K562 (cell line): Measurements from ENCODE around the gene SERTAD3. TPM values are rescaled to one million over a fixed set of nuclear protein-coding genes. Genes with fewer than 3 reads are reported as not detected.
A peak's percentile ranks its signal among the peaks of the same experiment; 100 is the strongest.

Source experiments
- BRD4 ChIP-seq: fragments of 200-600 bp; sonication (generic); IDR thresholded peaks from 2 replicates; pipeline ENCODE4 v1.6.1; 2017; ENCODE audit warnings: inconsistent platforms
- CBX3 ChIP-seq, 2 experiments: IDR thresholded peaks; 1 replicate in 1 of 2; 2 replicates in 1 of 2; pipeline ENCODE4 v1.6.1; 2012; ENCODE audit warnings: inconsistent platforms in 2 of 2, low read length in 2 of 2, borderline replicate concordance in 1 of 2, control low read depth in 1 of 2
- ELK3 ChIP-seq: fragments of 450-650 bp; formaldehyde crosslinking; IDR thresholded peaks from 2 replicates; pipeline ENCODE4 v1.4.0; 2020; ENCODE audit warnings: mild to moderate bottlenecking
- HEY1 ChIP-seq: fragments of 250-450 bp; sonication (Bioruptor Pico); IDR thresholded peaks from 2 replicates; pipeline ENCODE4 v1.5.0; 2020; ENCODE audit warnings: mild to moderate bottlenecking, moderate library complexity, borderline replicate concordance
- HMG20B ChIP-seq: fragments of 250-450 bp; sonication (Bioruptor Pico); IDR thresholded peaks from 2 replicates; pipeline ENCODE4 v1.5.0; 2021; ENCODE audit warnings: mild to moderate bottlenecking
- MAZ ChIP-seq, 2 experiments: fragments of 450-650 bp in 1 of 2; sonication (generic) in 1 of 2; formaldehyde crosslinking; IDR thresholded peaks in 1 of 2; conservative IDR thresholded peaks in 1 of 2; 2 replicates each; pipeline versions ENCODE4 v1.4.0 to v1.5.0; 2020; ENCODE audit warnings: mild to moderate bottlenecking in 1 of 2, missing genetic modification reagents in 1 of 2
- MEF2A ChIP-seq: IDR thresholded peaks from 2 replicates; pipeline ENCODE4 v1.6.1; 2011; ENCODE audit warnings: low read depth, mild to moderate bottlenecking, low read length, moderate library complexity; ENCODE audit not compliant: control insufficient read depth
- NELFE ChIP-seq: IDR thresholded peaks from 2 replicates; pipeline ENCODE4 v1.6.1; 2011; ENCODE audit warnings: mild to moderate bottlenecking; ENCODE audit not compliant: insufficient read depth, insufficient read length
- PYGO2 ChIP-seq: fragments of 450-650 bp; IDR thresholded peaks from 2 replicates; pipeline ENCODE4 v1.6.1; 2016; ENCODE audit warnings: mild to moderate bottlenecking, missing genetic modification characterization, moderate library complexity, missing compliant biosample characterization
- STAT5A ChIP-seq: IDR thresholded peaks from 2 replicates; pipeline ENCODE4 v1.6.1; 2012; ENCODE audit warnings: low read length, inconsistent platforms, borderline replicate concordance
- TBL1XR1 ChIP-seq, 2 experiments: IDR thresholded peaks; 2 replicates each; pipeline ENCODE4 v1.6.1; 2012; ENCODE audit warnings: improper control_type of control experiment in 2 of 2, low read length in 2 of 2, mild to moderate bottlenecking in 1 of 2
- ZNF184 ChIP-seq: sonication (generic); formaldehyde crosslinking; IDR thresholded peaks from 2 replicates; pipeline ENCODE4 v1.5.0; 2020; ENCODE audit warnings: missing genetic modification reagents
- ZNF24 ChIP-seq: fragments of 450-650 bp; IDR thresholded peaks from 2 replicates; pipeline ENCODE4 v1.6.1; 2016
- ZNF263 ChIP-seq: sonication (generic); formaldehyde crosslinking; IDR thresholded peaks from 2 replicates; pipeline ENCODE4 v1.8.0; 2022; ENCODE audit warnings: mild to moderate bottlenecking, missing genetic modification reagents, borderline replicate concordance
- ZZZ3 ChIP-seq: fragments of 450-650 bp; IDR thresholded peaks from 2 replicates; pipeline ENCODE4 v1.6.1; 2016; ENCODE audit warnings: antibody characterized with exemption, mild to moderate bottlenecking, moderate library complexity
- polyA plus RNA-seq, 8 experiments: library from polyadenylated mRNA; depleted of rRNA in 4 of 8; stranded (reverse) in 5 of 8; unstranded in 3 of 8; fragments of >200 nt; fragmentation: Nextera tagmentation in 2 of 8; fragmentation: Illumina TruSeq in 1 of 8; extraction: Ambion mirVana in 2 of 8; extraction: Trizol in 1 of 8; gene quantifications; 2 replicates each; pipeline versions ENCODE4 v1.2.1 to v1.2.3, GENCODE V29; 2011 to 2014; ENCODE audit warnings: inconsistent platforms in 1 of 8, missing spikeins in 1 of 8
- total RNA-seq, 7 experiments: library from RNA; depleted of rRNA in 6 of 7; stranded (reverse); fragments of >200 nt in 6 of 7; fragmentation: Illumina TruSeq in 2 of 7; extraction: Trizol in 2 of 7; gene quantifications; 2 replicates each; pipeline versions ENCODE4 v1.2.1 to v1.2.3, GENCODE V29; 2011 to 2021; ENCODE audit warnings: low replicate concordance in 1 of 7
- TF ChIP-seq, protein P1 (sequence below): sonication (generic); formaldehyde crosslinking; IDR thresholded peaks from 2 replicates; pipeline ENCODE4 v1.4.0; 2020; ENCODE audit warnings: mild to moderate bottlenecking, missing genetic modification reagents
- TF ChIP-seq, protein P2 (sequence below): fragments of 450-650 bp; IDR thresholded peaks from 2 replicates; pipeline ENCODE4 v1.6.1; 2016; ENCODE audit warnings: antibody characterized with exemption
- TF ChIP-seq, protein P3 (sequence below): fragments of 450-650 bp; IDR thresholded peaks from one replicate; pipeline ENCODE4 v1.6.1; 2018; ENCODE audit warnings: mild to moderate bottlenecking, moderate library complexity; ENCODE audit not compliant: partially characterized antibody
- TF ChIP-seq, protein P4 (sequence below): fragments of 450-650 bp; formaldehyde crosslinking; IDR thresholded peaks from 2 replicates; pipeline ENCODE4 v1.4.0; 2020; ENCODE audit warnings: mild to moderate bottlenecking, moderate library complexity

SERTAD3 gene
- total and polyA plus RNA-seq, 9 of the 15 experiments (the other 6 are each of a cell fraction or from before 2014, with no cell fraction given), result 5.4 to 28.9 (median 17.5) TPM

DNA sequence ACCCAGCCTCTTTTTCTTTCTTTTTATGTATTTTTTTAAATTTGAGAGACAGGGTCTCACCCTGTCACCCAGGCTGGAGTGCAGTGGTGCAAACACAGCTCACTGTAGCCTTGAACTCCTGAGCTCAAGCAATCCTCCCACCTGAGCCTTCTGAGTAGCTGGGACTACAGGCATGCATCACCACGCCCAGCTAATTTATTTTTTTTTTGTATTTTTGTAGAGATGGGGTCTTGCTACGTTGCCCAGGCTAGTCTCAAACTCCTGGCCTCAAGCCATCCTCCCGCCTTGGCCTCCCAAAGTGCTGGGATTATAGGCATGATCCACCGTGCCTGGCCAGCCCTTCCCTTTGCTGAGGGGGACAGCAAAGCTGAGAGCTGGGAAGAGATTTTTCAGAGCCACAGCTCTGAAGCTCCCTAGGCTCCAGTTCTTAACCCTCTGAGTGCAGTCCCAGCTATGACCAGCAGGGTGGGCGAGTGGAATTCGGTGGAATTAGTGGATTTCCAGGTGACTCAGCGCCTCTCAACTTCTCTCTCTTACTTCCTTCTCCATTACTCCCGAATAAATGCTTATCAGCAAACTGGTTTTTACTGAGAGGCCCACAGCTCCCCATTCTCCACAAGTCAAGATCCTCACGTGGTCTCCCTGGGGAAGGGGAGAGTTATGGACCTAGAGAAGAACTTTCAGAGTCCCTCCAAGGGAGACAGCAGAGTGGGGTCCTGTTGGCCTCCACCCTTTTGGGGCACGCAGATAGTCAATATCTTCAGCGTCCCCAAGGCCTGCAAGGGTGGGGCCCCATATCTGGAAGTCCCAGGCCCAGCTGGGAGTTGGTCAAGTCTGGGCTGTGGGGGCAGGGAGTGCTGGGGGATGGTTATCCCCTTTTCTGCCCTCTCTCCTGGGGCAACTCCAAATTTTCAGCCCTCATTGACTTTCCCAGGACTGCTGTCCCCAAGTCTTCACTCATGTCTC is 20.2 kb upstream of the SERTAD3 start (continued):
- TF ChIP-seq ELK3 (CRISPR knock-in tag) (no peak; the same call in 1 of the 2 replicates), MEF2A (no peak; the same call in 1 of the 2 replicates), CBX3 (IDR thresholded peaks at IDR 0.05; ENCODE audit: borderline replicate concordance in 1 of 2, low read length in 2 of 2) (no peak), ZZZ3 (no peak), ZNF184 (CRISPR knock-in tag) (no peak), NELFE (no peak), HMG20B (CRISPR knock-in tag) (no peak), ZNF24 (peak; percentile 73; the same call in 1 of the 2 replicates), TBL1XR1 (IDR thresholded peaks at IDR 0.05; ENCODE audit: low read length in 2 of 2) (peak; percentile 86 to 91), MAZ (CRISPR knock-in tag; conservative IDR thresholded peaks at IDR 0.05 in 1 of 2, IDR thresholded peaks at IDR 0.05 in 1 of 2) (peak; percentile 76 to 85; a peak in 3 of 4 replicates), HEY1 (CRISPR knock-in tag) (peak; percentile 76; the same call in 1 of the 2 replicates), BRD4 (no peak), STAT5A (peak; percentile 85), PYGO2 (tag) (no peak), ZNF263 (CRISPR knock-in tag) (peak; percentile 58; the same call in 1 of the 2 replicates)
- TF ChIP-seq, protein P1, sequence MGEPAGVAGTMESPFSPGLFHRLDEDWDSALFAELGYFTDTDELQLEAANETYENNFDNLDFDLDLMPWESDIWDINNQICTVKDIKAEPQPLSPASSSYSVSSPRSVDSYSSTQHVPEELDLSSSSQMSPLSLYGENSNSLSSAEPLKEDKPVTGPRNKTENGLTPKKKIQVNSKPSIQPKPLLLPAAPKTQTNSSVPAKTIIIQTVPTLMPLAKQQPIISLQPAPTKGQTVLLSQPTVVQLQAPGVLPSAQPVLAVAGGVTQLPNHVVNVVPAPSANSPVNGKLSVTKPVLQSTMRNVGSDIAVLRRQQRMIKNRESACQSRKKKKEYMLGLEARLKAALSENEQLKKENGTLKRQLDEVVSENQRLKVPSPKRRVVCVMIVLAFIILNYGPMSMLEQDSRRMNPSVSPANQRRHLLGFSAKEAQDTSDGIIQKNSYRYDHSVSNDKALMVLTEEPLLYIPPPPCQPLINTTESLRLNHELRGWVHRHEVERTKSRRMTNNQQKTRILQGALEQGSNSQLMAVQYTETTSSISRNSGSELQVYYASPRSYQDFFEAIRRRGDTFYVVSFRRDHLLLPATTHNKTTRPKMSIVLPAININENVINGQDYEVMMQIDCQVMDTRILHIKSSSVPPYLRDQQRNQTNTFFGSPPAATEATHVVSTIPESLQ (CRISPR knock-in tag), result no peak
- TF ChIP-seq, protein P2, sequence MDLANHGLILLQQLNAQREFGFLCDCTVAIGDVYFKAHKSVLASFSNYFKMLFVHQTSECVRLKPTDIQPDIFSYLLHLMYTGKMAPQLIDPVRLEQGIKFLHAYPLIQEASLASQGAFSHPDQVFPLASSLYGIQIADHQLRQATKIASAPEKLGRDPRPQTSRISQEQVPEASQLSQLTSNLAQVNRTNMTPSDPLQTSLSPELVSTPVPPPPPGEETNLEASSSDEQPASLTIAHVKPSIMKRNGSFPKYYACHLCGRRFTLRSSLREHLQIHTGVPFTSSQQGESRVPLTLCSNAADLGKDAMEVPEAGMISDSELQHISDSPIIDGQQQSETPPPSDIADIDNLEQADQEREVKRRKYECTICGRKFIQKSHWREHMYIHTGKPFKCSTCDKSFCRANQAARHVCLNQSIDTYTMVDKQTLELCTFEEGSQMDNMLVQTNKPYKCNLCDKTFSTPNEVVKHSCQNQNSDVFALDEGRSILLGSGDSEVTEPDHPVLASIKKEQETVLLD, result peak; percentile 89; the same call in 1 of the 2 replicates
- TF ChIP-seq, protein P3, sequence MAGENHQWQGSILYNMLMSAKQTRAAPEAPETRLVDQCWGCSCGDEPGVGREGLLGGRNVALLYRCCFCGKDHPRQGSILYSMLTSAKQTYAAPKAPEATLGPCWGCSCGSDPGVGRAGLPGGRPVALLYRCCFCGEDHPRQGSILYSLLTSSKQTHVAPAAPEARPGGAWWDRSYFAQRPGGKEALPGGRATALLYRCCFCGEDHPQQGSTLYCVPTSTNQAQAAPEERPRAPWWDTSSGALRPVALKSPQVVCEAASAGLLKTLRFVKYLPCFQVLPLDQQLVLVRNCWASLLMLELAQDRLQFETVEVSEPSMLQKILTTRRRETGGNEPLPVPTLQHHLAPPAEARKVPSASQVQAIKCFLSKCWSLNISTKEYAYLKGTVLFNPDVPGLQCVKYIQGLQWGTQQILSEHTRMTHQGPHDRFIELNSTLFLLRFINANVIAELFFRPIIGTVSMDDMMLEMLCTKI, result no peak
- TF ChIP-seq, protein P4, sequence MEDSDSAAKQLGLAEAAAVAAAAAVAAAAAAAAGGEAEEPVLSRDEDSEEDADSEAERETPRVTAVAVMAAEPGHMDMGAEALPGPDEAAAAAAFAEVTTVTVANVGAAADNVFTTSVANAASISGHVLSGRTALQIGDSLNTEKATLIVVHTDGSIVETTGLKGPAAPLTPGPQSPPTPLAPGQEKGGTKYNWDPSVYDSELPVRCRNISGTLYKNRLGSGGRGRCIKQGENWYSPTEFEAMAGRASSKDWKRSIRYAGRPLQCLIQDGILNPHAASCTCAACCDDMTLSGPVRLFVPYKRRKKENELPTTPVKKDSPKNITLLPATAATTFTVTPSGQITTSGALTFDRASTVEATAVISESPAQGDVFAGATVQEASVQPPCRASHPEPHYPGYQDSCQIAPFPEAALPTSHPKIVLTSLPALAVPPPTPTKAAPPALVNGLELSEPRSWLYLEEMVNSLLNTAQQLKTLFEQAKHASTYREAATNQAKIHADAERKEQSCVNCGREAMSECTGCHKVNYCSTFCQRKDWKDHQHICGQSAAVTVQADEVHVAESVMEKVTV (CRISPR knock-in tag), result peak; percentile 38; the same call in 1 of the 2 replicates
